Stimulated activated CD4-positive, alpha-beta T cell treated with anti-CD3 and anti-CD28 coated beads, Interleukin-12 subunit alpha, Interleukin-12 subunit beta, amount 100 ng/mL, for 4 hours (primary cell): ENCODE measurements around the gene SLC22A12.

Experiments used
- DNase-seq: peaks from one replicate; pipeline ENCODE4 v3.0.0-alpha.2; 2020

SLC22A12 gene

DNA sequence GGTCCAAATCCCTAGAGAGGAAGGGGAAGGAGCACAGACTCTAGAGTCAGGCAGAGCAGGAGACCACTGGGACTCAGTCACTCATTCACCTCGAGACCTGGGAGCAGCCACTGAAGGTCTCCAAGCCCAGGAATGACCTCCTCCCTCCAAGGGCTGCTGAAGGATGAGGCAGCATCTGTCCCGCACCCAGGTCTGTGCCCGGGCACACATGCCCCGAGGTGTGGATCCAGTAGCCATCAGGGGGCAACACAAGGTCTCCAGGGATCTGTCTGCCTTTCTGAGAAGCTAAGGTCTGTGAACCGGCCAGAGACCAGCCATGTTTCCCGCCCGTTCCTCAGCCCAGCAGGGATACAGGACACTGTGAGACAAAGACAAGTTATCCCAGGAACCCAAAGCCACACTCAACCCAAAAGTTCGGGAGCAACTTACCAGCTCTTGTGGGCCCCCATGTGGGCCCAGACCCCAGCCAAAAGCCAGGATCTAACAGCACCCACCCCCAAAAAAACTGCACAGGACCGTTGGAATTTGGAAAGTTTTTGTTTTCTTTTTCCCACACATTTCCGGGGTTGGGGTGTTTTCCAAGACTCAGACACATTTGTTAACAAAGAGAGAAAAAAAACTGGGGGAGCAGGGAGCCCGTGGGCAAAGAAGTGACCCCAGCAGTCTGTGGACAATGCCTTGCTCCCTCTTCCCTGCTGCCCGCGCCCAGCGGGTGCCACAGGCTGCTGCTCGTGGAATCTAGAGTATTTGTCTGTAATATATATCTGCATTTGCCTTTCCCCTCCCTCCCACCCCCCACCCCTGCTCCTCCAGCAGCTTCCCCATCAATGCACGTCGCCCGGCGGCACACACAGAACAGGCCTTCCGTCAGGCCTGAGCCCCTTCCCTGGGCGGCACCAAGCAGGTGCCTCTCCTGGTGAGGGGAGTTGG, 14.9 kb downstream of the SLC22A12 start:
- no peak for DNase-seq

DNA sequence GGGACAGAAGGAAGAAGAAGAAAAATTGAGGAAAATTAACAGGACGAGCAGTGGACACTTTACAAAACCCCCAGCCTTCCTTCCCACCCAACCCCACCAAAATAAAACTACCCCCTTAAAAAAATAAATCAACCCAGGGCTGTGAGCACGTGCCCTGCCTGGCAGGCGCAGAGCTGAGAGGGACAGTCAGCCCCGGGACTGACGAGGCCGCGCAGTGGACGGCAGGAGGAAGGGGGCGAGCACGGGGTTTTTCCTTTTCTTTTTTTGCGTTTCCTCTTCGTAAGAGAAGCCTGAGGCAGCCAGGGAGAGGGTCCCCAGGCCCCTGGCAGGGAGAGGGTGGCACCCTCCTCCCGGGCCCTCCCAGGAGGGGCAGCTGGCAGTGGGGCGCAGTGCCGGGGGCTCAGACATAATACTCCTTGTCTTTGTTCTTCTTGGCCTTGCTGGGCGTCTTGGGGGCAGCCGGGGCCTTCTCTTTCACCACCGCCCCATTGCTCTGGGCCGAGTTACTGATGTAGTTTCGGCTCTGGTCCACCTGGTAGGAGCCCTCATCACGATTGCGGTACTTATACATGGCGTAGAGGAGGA, 15.9 kb downstream of the SLC22A12 start:
- DNase-seq, result no peak

- DNase-seq, result no peak
Observed at GRCh38 chr11:64607381-64607985, 16.5 kb downstream of the SLC22A12 start.

- DNase-seq, result no peak
Observed at GRCh38 chr11:64608046-64608445, 17.0 kb downstream of the SLC22A12 start.

DNA sequence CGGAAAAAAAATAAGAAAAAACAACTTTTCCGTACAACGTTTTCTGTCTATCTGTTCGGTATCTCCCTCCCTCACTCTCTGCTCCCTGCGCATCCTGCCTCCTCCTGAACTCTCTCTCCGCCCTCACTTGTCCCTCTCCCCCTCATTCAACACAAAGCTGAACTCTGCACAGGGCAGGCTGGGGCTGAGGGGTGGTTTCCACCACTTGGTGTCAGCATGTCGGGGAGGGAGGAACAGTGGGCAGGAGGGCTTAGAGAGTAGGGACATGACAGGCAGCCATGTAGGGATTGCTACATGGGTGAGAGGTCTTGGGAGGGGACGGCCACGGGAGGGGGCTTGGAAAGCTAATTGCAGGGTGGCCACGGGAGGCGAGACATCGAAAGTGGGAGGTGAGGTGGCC, 17.6 kb downstream of the SLC22A12 start:
- DNase-seq, result no peak

DNA sequence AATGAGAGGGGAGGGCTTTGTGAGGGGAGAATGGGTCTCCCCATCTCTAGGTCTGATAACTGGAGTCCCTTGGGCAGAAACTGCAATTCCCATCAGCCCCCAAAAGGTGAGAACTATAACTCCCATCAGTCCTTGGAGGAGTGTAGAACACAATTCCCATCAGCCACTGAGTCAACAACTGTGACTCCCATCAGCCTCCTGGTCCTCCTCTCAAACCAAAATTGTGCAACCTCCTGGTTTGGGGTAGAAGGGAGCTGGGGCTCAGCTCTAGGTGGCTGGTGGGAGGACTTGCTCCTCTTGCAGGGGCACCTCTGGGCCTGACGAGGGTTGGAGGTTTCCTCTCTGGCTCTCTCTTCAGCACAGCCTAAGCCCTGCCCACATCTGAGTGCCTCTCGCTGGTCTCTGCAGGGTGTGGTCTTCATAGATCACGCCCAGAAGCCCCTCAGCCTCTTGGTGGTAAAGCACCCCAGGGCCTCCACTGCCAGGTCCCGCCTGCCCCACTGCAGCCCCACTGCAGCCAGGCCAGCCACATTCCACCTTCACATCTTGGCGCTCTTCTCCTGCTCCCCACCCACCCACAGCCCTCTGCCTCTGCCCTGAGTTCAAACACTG, 18.5 kb downstream of the SLC22A12 start:
- no peak for DNase-seq

DNA sequence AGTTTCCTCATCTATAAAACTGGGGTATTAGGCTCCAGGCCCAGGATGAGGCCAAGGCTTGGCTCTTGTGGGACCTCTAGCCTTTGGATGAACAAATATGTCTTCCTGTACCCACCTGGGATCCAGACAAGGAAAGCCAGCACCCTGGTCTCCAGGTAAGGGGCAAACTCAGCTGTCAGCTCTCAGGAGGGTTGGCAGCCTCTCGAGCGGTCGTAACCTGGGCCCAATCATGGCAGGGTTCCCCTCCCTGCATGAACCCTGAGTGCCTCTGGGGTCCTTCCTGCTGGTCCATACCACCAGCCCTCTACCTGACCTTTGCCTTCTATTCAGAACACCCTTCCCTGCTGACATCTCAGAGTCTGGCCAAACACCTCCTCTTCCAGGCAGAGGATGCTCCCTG, 19.6 kb downstream of the SLC22A12 start:
- DNase-seq, result no peak

- DNase-seq, result no peak
Observed at GRCh38 chr11:64611176-64611575, 20.2 kb downstream of the SLC22A12 start.

GRCh38 chr11:64611869-64612646, 21.0 kb downstream of the SLC22A12 start:
- DNase-seq, result no peak

DNA sequence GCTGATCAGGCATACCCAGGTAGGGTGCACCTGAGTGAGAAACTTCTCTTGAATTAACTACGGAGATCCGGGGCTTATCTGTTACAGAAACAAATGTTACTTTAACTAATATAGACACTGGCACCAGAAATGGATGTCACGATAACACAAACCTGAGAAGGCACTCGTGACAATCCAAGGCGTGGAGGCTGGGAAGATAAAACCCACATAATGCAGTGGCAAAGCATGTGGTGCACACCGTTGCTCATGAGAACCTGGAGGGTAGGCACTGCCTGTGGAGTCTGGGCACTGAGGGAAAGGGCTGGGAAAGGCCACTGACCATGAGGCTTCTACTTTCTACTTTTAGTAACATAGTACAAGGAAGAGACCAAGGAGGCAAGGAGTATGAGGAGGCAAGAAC, 22.6 kb downstream of the SLC22A12 start:
- no peak for DNase-seq

DNA sequence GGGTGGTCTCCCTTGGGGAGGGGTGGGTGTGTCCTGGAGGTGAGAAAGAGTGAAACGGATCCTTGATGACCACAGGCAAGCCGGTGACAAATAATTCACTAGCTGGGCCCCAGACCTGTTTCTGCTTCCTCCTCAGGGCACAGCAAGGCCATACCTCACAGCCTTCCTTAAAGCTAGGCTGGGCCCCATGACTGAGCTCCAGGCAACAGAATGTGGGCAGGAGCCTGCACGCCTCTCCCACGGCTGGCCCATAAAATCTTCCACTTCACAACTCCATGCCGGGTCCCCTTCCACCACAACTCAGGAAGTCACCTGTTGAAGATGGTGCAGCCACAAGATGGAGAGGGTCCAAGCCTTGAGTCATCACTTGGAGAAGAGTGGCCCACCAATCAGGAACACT, 23.9 kb downstream of the SLC22A12 start:
- DNase-seq, result no peak

DNA sequence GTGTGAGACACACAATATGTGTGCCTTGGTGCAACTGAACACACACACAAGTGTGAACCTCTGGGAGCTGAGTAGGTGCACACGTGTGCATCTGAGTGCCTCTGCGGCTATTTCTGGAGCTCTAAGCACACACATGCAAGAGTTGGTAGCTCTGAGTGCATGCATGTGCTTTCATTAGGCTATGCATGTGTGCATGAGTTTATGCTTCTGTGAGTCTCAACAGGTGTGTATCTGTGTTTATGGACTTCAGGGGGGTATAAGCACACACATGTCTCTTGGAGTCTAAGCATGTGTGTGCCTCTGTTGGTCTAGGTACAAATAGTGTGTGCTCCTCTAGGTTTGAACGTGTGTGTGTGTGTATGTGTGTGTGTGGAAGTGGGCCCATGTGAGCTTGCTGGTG, 25.8 kb downstream of the SLC22A12 start:
- no peak for DNase-seq

GRCh38 chr11:64619196-64619595, 28.2 kb downstream of the SLC22A12 start:
- DNase-seq, result no peak

GRCh38 chr11:64619811-64620380, 28.9 kb downstream of the SLC22A12 start:
- no peak for DNase-seq

GRCh38 chr11:64620381-64620971, 29.5 kb downstream of the SLC22A12 start:
- no peak for DNase-seq

DNA sequence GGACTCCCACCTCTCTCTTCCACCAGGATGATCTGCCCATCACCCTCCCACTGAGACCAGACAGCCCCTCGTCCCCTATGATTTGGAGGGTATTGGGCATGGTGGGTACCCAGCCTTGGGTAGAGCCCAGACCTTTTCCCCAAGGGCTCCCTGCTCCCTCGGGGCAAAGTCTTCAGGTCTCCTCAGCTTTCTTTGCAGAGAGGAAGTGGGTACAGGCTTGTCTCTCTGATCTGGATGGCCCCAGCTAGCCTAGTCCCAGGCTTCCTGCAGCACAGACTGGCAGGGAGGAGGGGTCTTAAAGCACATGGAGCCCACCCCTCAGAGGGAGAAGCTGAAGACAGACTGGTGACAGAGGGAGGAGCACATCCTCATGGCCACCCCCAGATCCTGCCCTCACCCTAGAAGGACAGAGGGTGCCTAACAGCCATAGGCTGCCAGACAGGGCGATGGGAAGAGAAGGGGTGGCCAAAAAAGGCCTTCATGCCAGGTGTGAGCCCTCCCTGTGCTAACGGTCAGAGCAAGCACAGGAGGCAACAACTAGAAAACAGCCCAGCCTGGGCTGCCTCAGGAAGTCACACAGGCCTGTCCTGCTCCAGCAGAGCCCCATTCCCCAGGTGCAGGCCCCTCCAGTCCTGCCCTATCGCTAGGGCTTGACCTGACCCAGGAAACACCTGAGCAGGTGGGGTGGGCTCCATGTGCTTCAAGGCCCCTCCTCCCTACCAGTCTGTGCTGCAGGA, 30.4 kb downstream of the SLC22A12 start:
- no peak for DNase-seq

- DNase-seq, result no peak
Observed at GRCh38 chr11:64622681-64623080, 31.7 kb downstream of the SLC22A12 start.

- DNase-seq, result no peak
Observed at GRCh38 chr11:64624883-64625481, 34.0 kb downstream of the SLC22A12 start.

- DNase-seq, result no peak
Observed at GRCh38 chr11:64626637-64627036, 35.6 kb downstream of the SLC22A12 start.

- DNase-seq, result no peak
Observed at GRCh38 chr11:64627371-64627770, 36.4 kb downstream of the SLC22A12 start.

- DNase-seq, result no peak
Observed at GRCh38 chr11:64628596-64628995, 37.6 kb downstream of the SLC22A12 start.
